Measurements from ENCODE around the gene TARBP2.
"Not testable (repeated sequence)": the region's sequence is repeated elsewhere in the genome, so short reads cannot be mapped to it uniquely, and the experiment has no call there.

Gene TARBP2

GRCh38 chr12:53476769-53477209, 24.3 kb upstream of the TARBP2 start:
- no peak for DNase-seq

- no peak for DNase-seq
Observed at GRCh38 chr12:53478865-53479264, 22.2 kb upstream of the TARBP2 start.

- DNase-seq, result no peak
Observed at GRCh38 chr12:53479331-53479730, 21.8 kb upstream of the TARBP2 start.

DNA sequence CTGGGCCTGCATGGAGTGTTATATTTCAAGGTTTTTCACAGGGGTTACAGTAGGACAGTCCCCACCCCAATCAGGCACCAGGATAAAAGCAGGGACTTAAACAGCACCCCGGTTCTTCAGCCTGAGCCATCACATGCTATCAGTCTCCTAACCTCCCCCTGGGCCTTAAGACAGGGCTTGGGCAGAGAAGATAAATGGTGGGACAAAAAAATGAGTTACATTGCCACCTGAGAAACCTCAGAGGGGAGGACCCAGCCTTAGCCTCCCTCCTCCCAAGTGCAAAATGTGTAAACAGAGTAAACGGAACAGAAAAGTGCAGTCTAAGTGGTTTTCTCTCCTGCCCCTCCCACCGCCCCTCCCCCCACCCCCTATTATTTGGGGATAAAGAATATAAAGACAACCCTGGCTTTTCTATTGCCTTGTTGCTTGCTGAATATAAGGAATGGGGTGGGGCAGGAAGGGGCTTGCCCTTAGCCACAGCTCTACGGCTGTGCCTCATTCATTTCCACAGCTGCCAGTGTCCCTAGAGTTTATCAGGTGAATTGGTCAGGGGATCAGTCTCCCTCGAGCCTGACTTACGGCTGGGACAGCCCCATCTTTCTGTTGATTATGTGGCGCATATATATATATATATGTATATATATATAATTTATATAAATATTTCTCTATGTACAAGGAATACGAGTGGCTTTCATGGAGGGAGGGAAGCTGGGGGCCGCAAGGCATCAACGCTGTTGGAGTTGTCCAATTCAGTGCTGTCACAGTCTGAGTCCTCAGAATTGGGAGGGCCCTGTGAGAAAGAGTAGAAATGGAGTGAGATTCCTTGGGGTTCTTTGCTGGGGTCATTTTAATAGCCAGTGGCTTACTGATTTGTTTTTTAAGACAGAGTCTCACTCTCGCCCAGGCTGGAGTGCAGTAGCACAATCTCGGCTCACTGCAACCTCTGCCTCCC, 20.3 kb upstream of the TARBP2 start:
- no peak for DNase-seq

GRCh38 chr12:53481458-53481857, 19.6 kb upstream of the TARBP2 start:
- DNase-seq, result not testable (repeated sequence)

GRCh38 chr12:53481939-53482586, 19.0 kb upstream of the TARBP2 start:
- no peak for DNase-seq

- DNase-seq, result no peak
Observed at GRCh38 chr12:53482626-53483168, 18.4 kb upstream of the TARBP2 start.

DNA sequence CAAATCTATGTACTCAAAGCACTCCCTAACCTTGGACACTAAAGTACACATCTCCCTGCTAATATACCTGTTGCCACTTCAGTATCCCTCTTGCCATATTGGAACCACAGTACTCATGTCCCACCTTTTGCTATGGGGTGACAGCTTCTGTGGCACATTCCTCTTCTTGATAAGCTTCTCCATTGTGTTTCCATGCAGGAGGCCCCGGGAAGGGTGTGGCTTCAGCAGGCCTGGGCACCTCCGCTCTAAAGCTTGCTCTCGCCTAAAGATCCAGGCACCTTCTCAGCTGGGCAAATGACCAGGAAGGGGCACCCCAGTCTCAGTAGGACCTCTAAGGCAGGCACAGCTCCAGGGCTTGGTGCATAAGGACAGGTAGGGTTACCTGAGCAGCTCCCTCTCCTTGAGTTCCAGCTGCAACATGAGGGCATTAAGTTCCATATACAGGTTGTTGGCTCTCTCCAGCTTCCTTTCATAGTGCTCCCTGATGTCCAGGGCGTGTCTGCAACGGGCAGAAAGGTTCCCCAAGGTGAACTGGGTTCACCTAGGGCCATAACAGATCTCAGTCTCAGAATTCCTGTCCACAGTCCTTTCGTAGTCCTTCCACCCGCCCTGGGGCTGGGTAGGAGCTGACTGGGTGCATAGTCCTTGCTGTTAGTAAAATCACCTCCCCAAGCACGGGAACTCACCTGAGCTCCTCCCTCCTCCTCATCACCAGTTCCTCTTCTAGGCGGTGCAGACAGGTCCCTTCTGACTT, 17.7 kb upstream of the TARBP2 start:
- DNase-seq, result no peak

- DNase-seq, result no peak
Observed at GRCh38 chr12:53483979-53484377, 17.1 kb upstream of the TARBP2 start.

- DNase-seq, result no peak
Observed at GRCh38 chr12:53484686-53485575, 16.2 kb upstream of the TARBP2 start.

DNA sequence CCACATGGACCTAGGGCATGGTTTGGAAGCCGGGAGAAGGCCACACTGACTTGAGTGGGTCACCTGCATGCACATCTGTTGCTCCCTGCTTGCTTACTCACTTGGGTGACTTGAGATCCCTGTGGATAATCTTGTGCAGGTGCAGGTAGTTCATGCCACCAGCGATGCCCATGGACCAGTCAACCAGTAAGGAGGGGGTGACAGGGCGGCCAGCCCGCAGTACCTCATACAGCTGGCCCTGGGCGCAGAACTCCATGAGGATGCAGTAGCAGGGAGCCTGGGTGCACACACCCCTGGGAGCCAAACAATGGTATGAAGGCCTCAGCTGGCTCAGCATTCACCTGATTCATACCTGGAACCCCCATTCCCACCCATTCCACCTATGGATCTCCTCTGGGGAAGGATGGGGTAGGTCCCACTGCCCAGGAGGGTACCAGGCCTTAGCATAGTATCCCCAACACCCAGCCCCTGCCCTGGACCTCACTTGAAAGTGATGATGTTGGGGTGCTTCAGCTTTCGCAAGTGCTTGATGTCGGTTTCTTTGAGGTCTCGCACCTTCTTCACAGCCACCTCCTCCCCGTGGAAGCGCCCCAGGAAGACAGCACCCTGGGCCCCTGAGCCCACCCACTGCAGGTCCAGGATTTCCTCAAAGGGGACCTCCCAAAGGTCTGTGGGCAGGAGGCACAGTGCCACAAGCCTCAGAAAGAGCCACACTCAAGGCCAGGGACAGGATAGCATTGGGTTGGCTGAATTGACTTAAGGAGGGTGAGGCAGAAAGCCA, 14.9 kb upstream of the TARBP2 start:
- no peak for DNase-seq

GRCh38 chr12:53486736-53487487, 14.2 kb upstream of the TARBP2 start:
- DNase-seq, result no peak

DNA sequence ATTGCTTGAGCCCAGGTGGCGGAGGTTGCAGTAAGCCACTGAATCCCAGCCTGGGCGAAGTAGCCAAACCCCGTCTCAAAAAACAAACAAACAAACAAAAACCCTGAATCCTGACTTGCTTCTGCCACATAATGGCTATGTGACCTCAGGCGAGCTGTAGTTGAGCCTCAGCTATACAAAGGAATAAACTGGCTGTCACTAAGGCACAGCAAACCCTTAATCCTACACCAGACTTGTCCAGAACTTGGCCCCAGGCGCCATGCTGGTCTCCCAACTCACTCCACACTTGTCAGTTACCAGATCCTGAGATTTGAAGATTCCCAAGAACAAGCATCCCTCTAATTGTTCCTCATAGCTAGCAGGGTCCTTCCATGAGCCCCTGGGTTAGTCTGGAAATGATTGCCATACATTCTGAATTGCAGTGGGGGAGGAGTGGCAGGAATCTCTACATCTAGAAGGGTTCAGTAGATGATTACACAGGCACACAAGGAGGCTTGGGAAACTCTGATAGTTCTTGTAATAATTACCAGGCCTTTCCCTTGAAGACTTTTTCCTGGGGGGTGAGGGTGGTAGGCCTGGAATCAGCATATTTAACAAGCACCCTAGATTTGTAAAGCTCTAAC, 11.7 kb upstream of the TARBP2 start:
- no peak for DNase-seq

DNA sequence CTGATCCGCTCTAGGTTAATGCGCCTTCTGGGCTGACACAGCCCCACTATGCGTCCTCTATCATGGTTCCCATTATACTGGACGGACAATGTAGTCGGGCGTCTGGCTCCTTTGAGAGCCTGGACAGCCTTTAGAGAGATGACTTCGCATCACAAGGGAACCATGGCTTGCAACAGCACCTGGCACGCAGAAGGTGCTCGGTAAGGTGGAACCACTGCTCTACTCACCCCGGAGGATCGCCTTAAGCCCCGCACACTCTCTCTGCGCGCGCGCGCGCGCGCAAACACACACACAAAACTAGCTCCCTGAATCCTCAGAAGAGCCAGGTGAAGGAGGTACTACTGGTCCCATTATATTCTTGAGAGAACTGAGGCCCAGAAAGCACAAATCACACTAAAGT, 8.9 kb upstream of the TARBP2 start:
- no peak for DNase-seq

DNA sequence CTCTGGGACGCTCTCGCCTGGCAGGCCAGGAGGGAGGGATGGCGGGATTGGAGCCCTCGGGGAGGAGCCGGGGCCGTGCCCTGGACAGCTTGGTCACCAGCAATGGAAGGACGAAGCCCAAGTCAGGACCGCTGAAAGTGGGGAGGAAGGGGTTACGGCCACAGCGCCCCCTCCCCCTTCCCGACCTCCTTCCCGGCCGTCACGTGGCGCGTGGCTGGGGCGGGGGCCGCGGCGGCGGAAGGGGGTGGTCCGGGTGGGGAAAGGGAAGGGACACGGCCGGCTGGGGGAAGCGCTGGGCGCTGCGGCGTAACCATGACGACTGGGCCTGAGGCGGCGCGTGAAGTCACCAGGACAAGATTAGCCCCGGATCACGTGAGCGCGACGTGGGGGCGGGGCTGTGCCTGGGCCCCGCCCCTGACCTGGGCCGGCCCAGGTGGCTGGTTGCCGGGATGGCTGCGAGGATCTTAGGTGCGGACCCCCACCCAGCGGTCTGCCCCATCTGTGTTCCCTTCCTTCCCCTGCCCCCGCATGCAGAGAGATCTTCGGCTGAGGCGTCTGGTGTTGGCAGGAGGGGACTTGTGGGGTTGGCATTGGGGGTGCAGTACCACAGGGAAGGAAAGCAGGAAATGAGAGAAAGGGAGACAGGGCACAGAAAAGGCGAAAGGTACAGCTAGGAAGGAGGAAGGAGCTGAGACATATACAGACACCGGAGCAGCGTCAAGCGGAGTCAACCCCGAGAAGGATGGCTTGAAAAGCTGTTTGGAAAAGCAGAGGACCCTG, 8.1 kb upstream of the TARBP2 start:
- DNase-seq, result peak; percentile 85

GRCh38 chr12:53493610-53494391, 7.3 kb upstream of the TARBP2 start:
- DNase-seq, result no peak

GRCh38 chr12:53495903-53496751, 5.0 kb upstream of the TARBP2 start:
- no peak for DNase-seq

DNA sequence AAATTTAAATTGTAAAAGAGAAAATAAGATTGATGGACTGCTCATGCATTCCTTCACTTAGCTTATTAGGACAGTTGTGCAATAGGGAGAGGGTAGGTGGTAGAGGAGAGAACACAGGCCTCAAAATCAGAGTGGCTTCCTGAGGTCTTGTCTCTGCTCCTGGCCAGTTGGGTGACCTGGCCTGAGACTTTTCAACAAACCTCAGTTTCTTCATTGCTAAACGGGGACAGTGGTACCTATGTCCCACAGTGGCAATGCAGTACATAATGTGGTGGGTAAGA, 4.4 kb upstream of the TARBP2 start:
- DNase-seq, result no peak

All from T1000 (cell line).